Stimulated activated CD8-positive, alpha-beta memory T cell treated with anti-CD3 and anti-CD28 coated beads, Interleukin-15, amount 100 ng/mL, for 1 hour (primary cell): ENCODE data around the gene CAPN5.
"Not testable (repeated sequence)": the region's sequence is repeated elsewhere in the genome, so short reads cannot be mapped to it uniquely, and the experiment has no call there.

Experiments used
- DNase-seq: peaks from one replicate; pipeline ENCODE4 v3.0.0-alpha.2; 2020; ENCODE audit warnings: low read depth

Gene CAPN5

GRCh38 chr11:77083566-77084245 is 16.9 kb downstream of the CAPN5 start:
- no peak for DNase-seq

- DNase-seq, result no peak
Measured at GRCh38 chr11:77084581-77085191, 17.9 kb downstream of the CAPN5 start.

- DNase-seq, result no peak
Measured at GRCh38 chr11:77085652-77086051, 18.9 kb downstream of the CAPN5 start.

GRCh38 chr11:77086521-77087472 is 20.0 kb downstream of the CAPN5 start:
- no peak for DNase-seq

GRCh38 chr11:77087723-77088225 is 21.0 kb downstream of the CAPN5 start:
- no peak for DNase-seq

DNA sequence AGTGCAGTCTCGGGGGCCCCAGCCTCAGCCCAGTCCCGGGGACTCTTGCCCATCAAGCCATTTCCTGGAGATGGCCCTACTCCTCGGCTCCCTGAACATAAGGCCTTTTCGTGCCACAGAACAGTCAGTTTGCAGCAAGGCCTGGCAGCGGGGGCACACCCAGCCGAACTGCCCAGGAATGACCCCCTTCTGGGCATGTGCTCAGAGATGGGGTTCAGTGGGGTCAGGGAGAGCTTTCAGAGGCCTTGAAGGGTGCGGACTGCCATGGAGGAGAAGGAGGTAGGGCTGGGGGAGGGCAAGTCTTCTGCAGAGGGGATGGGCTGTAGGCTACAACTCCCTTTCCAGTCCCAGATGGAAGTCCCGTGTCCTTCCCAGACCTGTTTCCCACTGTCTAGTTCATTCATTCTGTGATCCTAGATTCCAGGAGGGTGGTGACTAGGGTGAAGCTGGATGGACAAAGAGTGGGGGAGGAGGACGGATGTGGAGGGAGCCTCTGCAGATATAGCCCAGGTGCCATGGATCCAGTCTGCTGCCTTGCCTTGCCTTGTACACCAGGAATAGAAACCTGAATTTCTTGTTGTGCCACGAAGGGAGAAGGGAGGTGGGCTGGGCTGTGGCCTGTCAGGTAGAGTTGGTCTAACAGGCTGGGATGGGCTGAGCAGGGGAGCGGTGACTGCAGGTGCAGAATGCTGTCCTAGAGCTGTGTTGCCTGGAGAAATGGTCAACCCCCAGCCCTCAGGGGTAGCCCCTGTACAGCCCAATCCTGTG is 21.6 kb downstream of the CAPN5 start:
- DNase-seq, result no peak

DNA sequence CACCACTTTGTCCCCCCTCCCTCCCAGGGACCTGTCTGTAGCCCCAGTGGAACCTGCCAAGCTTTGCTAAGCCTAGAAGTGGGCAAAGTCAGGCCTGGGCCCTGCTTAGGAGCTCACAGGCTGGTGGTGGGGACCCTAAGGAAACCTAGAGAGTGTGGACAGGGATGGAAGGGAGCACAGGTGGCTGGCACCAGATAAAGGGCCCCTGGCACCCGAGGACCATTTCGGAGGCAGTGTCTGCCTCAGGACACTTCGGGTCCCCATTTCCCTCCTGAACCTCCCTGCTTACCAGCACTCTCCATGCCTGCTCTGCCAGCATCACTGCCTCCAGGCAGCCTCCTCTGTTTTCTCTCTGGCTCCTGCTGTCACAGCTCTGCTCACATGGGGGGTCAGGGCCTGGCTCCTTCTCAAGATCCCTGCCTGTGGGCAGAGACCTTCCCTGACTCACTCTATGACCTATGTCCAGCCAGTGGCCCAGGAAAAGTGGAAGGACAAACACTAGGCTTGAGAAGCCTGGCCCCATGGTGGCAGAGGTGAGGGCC is 22.3 kb downstream of the CAPN5 start:
- DNase-seq, result no peak

- no peak for DNase-seq
Measured at GRCh38 chr11:77090046-77090372, 23.2 kb downstream of the CAPN5 start.

- DNase-seq, result no peak
Measured at GRCh38 chr11:77090373-77091111, 23.8 kb downstream of the CAPN5 start.

GRCh38 chr11:77091146-77091940 is 24.6 kb downstream of the CAPN5 start:
- DNase-seq, result peak; percentile 71

DNA sequence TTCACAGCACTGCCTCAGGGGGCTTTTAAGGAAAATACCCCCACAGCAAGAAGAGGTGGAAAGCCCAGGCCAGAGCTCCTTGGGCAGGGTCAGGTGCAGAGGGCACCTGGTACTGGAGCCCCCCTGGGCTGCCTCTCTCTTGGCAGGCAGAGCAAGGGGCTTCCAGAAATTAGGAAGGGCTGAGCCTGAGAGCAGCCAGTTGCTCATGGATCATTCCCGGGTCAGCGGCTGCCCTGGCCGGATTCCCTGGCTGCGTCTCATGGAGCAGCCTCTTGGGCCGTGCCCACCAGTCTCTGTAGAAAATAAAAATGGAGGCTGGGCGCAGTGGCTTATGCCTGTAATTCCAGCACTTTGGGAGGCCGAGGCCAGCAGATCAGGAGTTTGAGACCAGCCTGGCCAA is 25.6 kb downstream of the CAPN5 start:
- no peak for DNase-seq

- DNase-seq, result no peak
Measured at GRCh38 chr11:77093056-77093891, 26.5 kb downstream of the CAPN5 start.

DNA sequence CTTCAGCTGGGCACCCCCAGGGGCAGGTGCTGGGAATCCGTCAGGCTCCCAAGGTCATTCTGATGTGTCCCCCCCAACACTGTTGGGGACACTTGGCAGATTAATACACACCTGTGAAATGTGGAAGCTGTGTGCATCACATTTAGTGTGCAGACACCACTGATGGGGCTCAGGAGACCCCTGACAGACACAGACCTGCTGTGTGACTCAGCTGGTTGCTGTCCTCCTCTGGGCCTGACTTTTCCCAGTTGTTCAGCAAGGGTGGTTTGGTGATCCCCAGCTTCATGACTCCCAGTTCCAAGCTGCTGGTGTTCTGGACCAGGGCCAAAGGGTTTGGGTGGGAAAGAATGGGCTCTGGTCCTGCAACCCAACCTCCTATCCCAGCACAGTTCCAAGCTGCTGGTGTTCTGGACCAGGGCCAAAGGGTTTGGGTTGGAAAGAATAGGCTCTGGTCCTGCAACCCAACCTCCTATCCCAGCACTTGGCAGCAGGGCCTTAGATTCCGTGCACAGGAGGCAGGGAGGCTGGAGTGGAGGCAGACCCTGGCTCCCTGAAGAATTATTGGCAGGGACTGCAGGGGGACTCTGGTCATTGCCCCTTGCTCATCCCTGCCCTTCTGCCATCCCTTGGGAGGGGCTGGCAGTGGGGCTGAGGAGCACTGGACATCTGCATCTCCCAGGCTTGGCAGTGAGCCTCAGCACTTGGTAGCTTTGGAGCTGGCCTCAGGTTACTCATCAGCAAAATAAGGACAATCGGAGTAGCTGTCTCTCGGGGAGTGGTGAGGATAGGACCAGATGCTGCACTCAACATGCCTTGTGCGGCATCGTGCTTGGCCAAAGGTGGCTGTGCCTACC is 27.4 kb downstream of the CAPN5 start:
- no peak for DNase-seq

DNA sequence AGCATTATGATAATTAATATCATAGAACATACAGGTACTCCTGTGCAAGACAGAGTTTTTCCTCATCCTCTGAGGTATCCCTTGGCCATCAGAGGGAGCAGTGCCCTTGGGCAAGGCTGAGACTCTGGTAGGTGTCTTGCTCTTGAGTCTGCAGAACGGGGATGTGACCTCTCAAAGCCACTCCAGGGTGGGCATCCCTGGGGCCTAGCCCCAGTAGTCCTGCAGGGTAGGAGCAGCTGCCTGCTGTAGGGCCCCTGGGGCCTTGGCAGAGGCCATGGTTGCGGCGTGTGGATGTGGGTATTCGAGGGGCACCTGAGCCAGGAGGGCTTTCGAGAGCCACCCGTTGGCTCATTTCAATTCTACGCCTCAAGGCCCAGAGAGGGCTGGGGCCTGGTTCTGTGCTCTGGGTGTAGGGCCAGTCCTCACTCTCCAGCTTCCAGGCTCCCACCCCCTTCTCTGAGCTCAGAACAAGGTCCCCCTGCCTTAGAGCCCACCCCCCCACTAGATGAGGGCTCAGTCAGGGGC is 28.1 kb downstream of the CAPN5 start:
- DNase-seq, result no peak

DNA sequence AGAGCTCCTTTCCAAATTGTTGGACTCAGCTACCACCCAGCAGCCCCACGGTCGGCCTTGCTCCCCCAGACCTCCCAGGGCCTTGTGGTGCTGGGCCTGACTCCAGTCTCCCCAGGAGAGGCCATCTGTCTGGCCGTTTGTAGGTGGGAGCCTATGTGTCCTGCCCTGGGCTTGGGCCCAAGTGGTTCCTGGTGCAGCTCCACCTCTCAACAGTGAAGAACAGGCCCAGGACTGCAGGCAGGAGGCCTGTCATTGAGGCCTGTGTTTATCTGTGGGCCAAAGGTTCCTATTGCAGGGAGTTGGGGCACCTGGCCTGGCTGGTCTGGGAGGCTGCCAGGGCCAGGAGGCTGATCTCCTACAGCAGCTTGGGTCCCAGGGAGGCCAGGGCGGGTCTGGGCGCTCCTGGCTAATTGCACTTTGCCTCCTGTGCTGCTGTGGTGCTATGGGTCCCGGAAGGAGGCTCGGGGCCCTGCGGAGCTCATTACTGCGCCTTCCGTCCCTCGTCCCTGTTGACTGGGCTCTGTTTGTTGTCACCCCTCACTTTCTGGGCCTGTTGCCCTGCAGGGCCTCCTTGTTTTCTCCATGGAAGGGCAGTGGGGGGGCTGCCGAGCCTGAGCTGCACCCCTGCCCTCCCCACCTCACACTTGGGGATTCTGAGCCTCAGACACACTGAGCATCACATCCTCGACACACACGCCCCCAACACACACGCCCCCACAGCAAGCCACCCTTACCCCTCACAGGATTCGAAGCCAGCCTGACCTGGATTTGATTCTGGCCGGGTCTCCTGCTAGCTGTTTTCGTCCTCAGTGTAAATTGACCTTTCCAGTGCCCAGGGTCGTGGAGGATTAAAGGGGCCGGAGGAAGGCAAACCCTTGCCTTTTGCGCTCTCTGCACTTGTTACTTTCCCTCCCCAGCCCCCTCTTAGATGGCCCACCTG is 29.1 kb downstream of the CAPN5 start:
- DNase-seq, result no peak

DNA sequence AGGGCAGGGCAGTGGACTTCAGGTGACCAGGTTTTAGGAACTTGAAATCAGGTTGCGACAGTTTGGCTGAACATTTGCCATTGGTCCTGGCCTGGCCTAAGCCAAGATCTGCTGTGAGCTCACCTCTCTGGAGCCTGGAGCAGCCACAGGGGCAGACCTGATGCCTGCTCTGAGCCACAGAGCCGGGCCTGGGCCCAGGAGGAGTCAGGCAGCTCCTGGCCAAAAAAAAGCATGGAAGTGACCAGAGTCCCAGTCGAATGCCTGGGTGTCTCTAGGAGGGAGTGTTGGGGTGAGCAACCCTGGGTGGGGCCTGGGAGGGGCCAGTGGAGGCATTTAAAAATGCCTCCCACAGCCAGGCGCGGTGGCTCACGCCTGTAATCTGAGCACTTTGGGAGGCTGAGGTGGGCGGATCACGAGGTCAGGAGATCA is 29.8 kb downstream of the CAPN5 start:
- no peak for DNase-seq

GRCh38 chr11:77097180-77097579 is 30.4 kb downstream of the CAPN5 start:
- DNase-seq, result not testable (repeated sequence)
